Stimulated activated CD8-positive, alpha-beta memory T cell treated with anti-CD3 and anti-CD28 coated beads, Interleukin-7, amount 100 ng/mL, for 48 hours (primary cell): ENCODE results near the gene RPS25.
"Not testable (repeated sequence)": the region's sequence is repeated elsewhere in the genome, so short reads cannot be mapped to it uniquely, and the experiment has no call there.

Experiments used
- DNase-seq, 2 donors: peaks; one replicate each; pipeline ENCODE4 v3.0.0-alpha.2; 2020; ENCODE audit warnings: low read depth in 1 of 2; ENCODE audit errors: extremely low read depth in 1 of 2

Gene RPS25

DNA sequence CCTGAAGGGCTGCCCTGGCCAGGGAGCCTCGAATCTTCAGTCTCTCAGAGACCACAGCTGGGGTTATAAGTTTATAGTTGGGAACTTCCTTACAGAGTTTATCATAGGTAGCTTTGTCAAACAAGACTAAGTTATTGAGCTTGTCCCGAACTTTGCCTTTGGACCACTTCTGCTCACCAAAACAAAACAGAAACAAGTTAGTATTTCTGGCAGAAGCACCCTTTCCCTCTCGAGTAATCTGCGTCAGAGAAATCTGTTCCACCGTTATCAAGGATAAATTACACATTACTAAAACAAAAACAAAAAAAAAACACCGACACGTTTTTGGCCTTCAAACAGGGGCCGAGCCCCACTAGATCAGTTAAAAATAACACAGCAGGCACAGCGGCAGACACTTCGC lies 766 bp downstream of the RPS25 start:
- not testable (repeated sequence) for DNase-seq

DNA sequence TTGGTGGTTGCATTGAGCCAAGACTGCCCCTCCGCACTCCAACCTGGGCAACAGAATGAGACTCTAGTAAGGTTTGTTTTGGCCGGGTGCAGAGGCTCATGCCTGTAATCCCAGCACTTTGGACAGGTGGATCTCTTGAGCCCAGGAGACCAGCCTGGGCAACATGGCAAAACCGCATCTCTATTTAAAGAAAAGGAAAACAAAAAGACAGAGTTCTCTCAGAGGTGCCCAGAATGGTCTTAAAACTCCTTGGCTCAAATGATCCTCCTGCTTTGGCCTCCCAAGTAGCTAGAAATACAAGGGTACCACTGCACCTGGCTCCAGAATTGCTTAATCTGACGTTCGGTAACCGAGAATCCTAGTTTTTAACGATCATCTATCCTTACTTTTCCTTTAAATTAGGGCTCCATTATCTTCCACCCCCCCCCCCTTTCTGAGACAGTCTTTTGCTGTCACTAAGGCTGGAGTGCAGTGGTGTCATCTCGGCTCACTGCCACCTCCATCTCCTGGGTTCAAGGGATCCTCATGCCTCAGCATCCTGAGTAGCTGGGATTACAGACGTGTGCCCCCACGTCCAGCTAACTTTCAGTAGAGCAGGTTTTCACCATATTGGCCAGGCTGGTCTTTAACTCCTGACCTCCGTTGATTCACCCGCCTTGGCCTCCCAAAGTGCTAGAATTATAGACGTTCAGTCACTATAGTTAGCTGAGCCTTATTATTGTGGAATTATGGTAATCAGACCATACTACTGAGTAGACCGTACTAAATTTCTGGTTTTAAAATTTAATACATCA lies 1.7 kb downstream of the RPS25 start:
- DNase-seq = no peak

DNA sequence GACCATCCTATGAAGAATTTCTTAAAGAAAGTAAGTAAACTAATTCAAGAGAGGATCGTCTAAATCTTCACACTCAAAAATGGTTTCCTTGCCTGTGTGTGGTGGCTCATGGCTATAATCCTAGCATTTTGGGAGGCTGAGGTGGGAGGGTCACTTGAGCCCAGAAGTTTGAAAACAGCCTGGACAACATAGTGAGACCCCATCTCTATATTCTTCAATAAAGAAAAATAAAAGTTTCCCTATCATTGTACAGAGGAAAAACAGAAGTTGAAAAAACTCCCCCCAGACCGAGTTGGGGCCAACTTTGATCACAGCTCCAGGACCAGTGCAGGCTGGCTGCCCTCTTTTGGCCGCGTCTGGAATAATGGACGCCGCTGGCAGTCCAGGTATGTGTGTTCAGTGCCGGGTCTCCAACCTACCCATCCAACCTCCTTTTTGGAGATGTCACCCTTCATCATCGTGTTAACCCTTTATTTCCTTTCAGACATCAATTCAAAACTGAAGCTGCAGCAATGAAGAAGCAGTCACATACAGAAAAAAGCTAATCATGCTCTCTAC lies 3.0 kb downstream of the RPS25 start:
- DNase-seq = no peak

DNA sequence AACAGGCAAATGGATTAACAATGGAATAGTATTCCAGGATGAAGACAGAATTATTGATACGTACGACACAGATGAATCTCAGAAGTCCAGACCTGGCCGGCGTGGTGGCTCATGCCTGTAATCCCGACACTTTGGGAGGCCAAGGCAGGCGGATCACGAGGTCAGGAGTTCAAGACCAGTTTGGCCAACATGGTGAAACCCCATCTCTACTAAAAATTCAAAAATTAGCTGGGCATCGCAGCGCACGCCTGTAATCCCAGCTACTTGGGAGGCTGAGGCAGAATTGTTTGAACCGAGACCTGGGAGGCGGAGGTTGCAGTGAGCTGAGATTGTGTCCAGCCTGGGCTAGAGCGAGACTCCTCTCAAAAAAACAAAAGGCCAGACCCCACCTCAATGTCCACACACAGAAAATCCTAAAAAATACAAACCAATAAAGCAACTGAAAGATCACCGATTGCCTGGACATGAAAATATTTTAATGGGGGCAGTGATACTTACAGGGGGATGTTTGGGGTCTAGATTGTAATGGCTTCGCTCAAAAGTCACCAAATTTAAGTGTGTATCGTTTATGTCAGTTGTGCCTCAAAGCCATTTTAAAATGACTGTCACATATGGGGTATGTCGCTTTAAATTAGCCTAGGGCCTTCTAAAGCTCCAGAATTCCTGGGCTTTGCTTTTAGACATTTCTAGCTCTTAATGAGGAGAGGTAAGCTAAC lies 3.8 kb downstream of the RPS25 start:
- DNase-seq = no peak

DNA sequence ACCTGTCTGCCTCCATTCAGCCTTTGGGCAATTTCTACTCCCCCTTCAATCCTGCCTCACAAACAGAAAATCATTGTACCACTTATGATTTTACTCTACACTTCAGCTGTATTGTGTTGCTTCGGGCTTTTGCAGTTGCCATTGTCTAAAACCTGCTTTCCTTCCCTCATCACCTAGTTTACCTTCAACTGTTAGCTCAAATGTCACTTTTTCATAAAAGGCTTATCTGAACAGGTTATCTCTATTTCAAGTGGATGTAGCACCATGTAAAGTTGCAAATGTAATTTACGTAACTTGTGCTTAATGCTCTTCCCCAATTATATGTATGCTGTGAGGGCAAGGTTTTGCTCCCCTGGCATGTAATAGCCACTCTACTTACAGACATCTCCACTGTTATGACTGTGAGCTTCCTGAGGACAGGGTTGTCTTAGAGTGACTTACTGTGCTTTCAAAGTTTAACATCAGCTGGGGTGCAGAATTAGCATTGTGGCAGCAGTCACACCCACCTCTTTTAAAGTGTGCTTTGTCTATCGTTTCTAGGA lies 5.4 kb downstream of the RPS25 start:
- DNase-seq = no peak

DNA sequence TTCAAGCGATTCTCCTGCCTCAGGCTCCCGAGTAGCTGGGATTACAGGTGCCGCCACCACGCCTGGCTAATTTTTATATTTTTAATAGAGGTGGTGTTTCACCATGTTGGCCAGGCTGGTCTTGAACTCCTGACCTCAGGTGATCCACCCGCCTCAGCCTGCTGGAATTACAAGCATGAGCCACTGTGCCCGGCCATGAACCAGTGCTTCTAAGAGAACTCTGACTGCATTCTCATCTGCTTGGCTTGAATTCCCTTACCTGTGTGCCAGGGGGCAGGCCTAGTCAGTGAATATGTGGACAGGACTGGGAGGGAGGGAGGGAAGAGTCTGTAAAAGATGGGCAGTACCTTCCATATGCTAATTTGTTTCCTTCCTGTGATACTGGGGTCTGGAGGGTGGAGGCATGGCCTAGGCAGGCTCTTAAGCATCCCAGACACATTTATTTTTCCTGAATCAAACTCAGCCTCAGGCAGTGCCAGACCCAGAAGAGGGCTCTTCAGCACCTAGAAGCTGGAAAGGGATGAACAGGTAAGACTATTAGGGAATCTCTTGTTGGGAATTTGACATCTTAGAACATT lies 6.6 kb downstream of the RPS25 start:
- no peak for DNase-seq

DNA sequence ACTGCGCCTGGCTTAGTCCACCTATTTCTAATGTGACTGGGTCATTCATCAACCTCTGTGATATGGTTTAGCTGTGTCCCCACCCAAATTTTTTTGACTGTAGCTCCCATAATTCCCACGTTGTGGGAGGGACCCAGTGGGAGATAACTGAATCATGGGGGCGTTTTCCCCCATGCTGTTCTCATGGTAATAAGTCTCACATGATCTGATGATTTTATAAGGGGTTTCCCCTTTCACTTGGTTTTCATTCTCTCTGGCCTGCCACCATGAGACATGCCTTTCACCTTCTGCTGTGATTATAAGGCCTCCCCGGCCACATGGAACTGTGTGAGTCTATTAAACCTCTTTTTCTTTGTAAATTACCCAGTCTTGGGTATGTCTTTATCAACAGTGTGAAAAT lies 11.5 kb downstream of the RPS25 start:
- DNase-seq = no peak

DNA sequence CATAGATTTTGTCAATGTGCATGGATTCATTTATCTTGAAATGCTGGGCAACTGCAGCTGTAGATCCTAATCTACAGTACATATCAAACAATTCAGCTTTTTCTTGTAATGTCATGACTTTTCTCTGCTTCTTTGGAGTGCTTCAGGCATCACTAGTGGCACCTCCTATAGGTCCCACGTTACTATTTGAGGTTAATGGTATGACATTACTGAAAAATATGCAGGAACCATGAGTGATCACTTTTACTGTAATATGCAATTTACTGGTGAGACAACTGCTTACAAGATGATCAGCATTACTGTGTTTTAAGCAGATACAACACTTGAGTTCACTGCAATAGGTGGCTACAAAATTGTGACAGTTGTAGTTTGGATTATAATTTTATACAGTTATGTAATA lies 17.2 kb downstream of the RPS25 start:
- no peak for DNase-seq

DNA sequence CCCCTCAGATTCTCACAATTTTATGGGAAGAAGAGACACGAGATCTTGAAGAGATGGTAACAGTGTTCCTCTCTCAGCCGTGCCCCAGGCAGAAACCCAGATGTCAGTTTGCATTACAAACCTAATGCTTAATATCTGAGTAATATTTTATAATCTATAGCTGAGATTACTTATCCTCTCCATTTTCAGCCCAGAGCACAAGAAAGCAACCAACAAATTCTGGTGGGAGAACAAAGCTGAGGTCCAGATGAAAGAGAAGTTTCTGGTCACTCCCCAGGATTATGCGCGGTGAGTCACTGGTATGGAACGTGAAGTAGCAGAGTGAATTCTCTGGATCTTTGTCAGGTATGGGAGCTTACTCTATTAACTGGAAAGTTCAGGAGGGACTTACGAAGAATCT lies 19.3 kb downstream of the RPS25 start:
- no peak for DNase-seq

DNA sequence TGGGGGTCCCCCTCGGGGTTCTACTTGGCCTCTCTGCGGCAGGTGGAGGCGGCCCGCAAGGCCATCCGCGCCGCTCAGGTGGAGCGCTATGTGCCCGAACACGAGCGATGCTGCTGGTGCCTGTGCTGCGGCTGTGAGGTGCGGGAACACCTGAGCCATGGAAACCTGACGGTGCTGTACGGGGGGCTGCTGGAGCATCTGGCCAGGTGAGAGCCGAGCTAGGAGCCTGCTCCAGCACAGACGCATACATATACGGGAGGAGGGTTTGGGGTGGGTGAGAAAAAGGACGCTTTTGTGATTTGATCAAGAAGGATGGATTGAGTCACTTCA lies 19.8 kb downstream of the RPS25 start:
- no peak for DNase-seq

DNA sequence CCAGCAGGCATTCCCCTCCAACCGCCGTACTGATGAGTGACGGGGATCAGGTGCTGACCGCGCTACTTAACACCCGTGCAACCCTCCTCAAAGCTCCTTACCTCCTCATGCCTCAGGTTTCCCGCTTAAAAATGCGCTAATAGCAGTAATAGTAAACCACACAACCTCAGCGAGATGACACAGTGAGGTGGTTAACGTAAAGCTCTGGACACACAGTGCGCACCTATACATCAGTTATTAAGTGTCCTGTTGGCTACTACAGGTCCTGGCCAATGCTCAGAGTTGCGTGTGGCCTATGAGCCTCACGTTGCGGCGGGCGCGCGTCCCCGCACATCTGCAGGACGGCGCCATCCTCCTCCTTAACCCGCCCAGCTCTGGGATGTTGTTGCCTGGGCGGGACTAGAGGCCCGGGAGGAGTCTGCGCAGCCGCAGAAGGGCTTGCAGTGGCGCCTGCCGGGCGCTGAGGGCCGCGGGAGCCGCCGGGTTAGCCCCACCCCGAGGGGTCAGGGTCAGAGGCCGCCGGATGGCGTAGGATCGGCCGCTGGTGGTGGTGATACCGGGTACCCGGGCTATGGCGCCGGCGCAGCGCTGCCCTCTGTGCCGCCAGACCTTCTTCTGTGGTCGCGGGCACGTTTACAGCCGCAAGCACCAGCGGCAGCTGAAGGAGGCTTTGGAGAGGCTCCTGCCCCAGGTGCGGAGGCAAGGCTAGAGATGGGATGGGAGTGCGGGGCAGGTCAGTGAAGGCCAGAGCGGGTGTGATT lies 20.3 kb downstream of the RPS25 start, which contains the start of gene CENATAC:
Gene CENATAC (plus strand): TSS at position 512 of the 761 bp plus-strand sequence. CDS start 60 bp downstream, at position 572.
- peak; percentile 92 to 94 for DNase-seq

DNA sequence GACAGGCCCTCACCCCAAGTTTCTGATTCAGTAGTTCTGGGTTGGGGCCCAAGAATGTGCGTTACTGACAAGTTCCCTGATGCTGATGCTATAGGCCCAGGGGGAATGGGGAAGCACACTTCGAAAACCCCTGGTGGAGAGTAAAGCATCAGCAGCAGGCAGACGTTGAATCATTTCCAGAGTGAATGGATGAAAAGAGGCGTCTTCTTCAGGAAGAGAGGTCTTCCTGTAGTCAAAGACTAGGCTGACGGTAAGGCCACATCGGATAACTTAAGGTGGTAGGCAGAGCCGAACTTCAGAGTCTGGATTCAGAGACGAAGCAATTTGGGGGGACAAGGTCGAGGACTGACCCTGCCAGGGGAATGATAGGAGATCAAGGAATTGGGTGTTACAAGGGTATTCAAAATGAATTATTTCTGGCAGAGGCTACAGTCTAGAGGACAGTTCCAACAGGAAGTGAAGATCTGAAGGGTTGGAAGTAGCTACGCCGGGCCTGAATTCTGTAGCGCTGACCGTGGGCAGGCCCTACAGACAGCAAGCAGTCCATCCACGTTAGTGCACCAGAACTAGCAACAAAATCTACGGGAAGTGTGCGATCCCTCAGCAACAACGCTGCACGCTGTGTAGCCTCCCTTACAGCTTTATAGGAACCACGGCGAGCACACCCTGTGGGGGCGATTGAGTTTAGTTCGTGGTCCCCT lies 21.1 kb downstream of the RPS25 start:
- DNase-seq = no peak

DNA sequence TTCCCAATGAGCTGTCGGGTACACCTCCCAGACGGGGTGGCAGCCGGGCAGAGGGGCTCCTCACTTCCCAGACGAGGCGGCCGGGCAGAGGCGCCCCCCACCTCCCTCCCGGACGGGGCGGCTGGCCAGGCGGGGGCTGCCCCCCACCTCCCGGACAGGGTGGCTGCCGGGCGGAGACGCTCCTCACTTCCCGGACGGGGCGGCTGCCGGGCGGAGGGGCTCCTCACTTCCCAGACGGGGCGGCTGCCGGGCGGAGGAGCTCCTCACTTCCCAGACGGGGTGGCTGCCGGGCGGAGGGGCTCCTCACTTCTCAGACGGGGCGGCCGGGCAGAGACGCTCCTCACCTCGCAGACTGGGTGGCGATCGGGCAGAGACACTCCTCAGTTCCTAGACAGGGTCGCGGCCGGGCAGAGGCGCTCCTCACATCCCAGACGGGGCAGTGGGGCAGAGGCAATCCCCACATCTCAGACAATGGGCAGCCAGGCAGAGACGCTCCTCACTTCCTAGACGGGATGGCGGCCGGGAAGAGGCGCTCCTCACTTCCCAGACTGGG lies 26.6 kb downstream of the RPS25 start:
- not testable (repeated sequence) for DNase-seq

DNA sequence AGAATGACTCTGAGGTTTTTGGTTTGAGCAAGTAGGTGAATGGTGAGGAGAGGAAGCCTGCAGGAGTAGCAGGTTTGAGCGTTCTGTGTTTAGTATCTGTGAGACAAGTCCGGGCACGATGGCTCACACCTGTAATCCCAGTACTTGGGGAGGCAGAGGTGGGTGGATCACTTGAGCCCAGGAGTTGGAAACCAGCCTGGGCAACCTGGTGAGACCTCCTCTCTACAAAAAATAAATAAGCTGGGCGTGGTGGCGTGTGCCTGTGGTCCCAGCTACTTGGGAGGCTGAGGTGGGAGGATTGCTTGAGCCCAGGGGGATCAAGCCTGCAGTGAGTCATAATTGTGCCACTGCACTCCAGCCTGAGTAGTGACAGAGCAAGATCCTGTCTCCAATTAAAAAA lies 29.9 kb downstream of the RPS25 start:
- no peak for DNase-seq

DNA sequence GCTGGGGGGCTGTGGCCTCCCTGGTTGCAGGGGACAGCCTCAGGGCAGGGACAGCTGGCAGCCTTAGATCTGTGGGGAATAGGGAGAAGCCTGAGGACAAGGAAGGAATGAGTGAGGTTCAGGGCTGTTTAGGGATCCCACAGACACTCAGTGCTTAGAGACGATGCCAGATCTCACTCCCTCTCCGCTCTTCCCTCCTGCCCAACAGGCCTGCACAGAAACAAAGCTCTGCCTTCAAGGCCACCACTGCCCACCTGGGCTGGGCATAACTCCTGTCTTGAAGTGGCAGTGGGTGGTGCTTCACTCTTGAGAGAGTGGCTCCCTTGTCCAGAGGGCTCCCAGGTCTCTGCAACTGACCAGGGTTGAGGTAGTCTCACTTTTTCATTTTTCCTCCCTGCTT lies 33.3 kb downstream of the RPS25 start:
- DNase-seq = no peak

DNA sequence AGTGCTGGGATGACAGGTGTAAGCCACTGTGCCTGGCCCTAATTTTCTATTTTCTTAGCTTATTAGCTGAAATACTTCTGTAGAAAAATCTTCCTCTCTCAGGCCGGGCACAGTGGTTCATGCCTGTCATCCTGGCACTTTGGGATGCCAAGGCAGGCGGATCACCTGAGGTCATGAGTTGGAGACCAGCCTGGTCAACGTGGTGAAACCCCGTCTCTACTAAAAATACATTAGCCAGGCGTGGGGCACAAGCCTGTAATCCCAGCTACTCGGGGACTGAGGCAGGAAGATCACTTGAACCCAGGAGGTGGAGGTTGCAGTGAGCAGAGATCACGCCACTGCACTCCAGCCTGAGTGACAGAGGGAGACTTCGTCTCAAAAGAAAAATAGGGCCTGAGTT lies 33.8 kb downstream of the RPS25 start:
- not testable (repeated sequence) for DNase-seq

DNA sequence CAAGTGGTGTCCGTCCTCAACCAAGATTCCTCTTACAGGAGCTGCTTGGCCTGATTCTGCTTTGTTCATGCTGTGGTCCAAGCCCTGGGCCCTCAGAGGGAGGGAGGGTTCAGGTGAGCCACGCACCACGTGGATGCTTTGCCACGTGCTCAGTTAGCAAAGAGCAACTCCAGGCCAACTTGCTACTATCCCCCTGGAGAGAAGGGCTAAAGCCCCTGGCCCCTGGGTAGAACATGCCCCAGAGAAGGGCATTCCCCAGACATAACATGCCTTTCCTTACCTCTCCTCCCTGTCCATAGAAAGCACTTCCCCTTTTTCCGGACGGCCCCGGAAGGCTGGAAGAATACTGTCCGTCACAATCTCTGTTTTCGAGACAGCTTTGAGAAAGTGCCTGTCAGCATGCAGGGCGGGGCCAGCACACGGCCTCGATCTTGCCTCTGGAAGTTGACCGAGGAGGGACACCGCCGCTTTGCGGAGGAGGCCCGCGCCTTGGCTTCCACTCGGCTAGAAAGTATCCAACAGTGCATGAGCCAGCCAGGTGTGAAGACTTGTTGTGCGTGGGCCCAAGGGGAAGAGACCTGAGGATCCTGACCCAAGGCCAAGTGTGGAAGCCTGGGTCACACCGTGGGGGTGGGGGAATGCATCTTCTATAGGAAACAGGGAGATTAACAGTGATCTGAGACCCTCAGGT lies 37.8 kb downstream of the RPS25 start:
- DNase-seq = no peak

DNA sequence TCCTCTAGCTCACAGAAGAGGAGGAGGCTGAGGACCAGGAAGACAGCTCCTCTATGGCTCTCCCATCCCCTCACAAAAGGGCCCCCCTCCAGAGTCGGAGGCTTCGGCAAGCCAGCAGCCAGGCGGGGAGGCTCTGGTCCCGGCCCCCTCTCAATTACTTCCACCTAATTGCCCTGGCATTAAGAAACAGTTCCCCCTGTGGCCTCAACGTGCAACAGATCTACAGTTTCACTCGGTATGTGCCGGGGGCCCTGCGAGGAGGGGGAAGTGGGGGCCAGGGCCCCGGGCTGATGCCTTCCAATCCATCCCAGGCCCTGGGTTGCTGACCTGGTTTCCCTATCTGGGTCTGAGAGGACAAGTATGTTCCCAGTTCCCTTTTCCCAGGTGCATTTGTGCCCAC lies 38.7 kb downstream of the RPS25 start:
- DNase-seq = no peak
